Activated T-helper 1 cell treated with anti-CD3 and anti-CD28 coated beads, Interleukin-2, amount 50 U/mL, for 16 hours (primary cell): Measurements from ENCODE around the gene HOXB4.

Experiments
- DNase-seq, 2 donors: peaks; one replicate each; pipeline ENCODE4 v3.0.0-alpha.2; 2020; ENCODE audit warnings: low read depth in 1 of 2, low spot score in 1 of 2

The HOXB4 gene

DNA sequence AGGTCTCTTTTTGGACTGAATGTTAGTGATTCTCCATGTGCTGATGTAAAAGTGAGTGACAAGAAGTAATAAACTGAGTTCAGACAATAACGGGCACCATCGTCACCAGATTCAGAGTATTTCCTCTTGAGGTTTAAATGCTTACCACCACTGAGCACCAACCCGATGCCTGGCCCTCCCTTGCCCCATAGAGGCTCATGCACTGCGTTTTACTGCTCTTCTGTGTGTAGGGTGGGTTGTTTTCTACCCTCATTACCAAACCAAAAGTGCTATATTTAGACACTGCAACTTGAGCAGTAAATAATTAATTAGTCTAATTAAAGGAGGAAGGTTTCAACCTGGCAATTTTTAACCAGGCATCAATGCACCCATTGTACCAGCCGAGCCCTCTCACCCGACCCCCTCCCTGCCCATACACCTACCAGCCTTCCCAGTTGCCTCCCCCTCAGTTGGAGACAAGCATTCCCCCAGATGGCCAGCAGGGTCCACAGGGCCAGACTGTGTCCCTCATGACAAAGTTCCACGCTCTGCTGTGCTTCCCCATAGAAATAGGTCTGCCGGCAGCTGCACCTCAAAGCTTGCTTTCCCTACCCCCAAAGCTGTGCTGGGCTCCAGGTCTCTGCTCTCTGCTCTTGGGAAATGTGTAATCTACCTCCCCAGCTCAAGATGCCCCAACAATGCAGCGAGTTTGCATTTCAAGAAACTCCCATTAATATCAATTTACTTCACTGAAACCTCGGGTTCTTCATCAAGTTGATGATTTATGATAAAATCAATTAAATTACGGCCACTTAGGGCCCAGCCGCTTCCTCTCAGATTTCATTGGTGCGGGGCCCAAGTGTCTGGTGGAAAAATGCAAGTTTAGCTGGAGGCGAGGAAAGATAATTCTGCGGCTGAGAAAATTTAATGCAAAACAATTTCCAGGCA lies 16.0 kb downstream of the HOXB4 start:
- no peak for DNase-seq

DNA sequence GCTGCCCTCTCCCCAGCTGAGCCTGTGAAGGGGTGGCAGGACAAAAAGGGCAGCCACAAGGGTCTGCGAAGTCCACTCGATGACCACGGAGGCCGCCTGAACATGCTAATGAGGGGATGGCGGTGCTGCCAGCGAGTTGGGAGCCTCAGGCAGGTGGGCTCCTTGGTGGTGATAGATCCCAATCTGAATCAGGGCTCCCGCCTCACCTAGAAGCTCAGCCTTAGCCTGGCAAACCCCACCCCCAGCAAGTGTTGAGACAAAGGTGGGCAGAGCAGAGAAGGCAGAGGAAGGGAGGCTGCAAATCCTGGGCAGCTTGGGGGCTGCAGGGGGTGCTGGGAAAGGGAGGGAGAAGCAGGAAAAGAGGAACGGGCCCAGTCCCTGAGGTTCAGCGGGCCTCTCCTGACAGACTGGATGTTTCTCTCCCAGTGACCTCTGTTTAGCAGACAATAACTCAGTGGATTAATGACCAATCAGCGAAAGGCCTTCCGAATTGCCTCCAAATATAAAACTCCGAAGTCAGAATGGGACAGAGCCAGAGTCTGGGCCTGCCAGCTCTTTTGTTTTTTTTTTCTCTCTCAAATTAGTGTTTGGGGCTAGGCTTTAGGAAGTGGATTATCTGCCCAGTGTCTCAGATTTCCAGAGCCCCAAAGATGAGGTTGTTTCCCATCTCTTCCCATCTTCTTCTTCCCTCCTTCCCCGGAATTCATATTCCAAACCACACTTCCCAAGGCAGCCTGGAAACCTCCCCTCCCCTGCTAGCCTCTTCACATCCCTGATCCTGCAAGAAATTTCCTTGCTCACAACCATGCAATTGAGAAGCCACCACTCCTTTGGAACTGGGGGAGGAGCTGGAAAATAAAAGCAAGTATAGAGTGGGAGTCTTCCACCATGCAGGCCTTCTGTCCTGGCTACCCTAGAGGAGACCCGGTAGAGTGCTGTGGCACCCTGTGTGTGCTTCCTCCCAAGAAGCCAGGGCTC lies 18.0 kb downstream of the HOXB4 start:
- no peak for DNase-seq

DNA sequence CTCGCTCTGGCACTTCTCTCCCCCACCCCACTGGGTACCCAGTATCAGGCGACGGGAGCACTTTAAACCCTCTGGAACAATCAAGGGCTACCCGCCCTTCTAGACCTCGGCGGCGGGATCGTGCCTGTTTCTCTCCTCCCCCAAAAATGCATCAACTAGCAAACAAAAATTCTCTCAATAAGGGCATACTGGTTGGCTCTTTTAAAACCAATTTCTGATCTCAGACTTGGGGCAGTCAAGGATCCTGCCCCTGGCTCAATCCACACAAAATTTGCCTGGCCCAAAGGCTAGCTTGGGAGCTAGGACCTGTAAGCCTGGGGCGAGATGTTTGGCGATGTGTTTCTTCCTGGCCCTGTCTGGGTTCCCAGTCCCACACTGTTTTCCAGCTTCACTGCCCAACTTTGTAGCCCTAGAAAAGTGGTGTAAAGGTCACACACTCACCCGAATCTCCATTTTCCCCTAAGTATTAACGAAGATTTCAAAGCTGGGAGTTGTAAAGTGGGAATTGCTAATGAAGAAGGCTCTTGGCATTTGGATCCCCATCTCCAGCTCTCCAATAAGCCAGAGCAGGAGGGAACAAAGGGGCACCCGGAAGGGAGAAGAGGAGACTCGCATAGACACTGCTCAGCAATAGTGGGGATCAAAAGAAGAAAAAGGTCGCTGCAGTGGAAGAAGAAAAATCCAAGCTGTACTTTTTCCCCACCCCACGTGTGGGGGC lies 18.9 kb downstream of the HOXB4 start:
- DNase-seq, result no peak

DNA sequence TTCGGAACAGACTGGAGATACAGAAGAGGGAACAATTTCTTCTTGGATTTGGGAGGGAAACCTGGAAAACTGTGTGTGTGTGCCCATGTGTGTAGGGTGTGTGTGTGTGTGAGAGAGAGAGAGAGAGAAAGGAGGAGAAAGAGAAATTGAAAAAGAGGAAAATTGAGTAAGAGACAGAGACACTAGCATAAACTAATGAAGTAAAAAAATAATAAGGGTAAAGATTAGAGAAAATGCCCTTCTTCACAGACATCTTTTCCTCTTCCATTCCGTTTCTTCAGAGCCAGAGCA lies 19.4 kb downstream of the HOXB4 start:
- DNase-seq, result no peak

DNA sequence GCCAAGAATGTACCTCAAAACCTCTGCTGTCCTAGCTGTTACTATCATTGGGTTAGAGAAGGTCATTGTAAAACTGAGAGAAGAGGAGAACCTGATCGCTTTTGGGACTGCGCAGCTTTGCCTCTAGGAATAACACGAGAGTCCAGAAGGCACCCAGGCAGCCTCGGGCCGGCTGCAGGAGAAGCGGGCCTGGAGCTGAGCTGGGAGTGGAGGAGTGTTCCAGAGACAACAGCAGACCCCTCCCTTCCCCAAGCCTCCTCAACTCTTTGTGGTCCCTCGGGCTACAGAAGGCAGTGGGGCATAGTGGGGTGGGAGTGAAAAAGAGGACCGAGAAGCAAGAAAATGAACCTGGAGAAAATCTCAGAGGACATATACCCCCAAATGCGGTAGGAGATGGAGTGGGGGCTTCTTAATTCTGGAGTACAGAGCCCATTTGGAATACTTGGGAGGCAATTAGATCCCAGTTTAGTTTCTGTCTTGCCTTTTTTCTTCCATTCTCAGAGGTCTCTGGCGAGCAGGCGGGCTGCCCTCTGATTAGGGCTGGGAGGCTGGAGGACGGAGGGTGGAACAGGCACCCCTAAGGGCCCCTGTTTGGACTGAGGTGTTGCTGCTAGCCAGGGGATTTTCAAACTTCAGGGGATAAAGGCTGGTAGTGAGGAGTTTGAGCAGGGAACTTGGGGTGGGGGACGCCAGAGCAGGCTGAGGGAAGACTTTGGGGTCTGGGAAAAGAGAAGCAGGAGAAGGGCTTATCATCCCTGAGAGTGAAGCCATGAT lies 19.9 kb downstream of the HOXB4 start:
- no peak for DNase-seq

DNA sequence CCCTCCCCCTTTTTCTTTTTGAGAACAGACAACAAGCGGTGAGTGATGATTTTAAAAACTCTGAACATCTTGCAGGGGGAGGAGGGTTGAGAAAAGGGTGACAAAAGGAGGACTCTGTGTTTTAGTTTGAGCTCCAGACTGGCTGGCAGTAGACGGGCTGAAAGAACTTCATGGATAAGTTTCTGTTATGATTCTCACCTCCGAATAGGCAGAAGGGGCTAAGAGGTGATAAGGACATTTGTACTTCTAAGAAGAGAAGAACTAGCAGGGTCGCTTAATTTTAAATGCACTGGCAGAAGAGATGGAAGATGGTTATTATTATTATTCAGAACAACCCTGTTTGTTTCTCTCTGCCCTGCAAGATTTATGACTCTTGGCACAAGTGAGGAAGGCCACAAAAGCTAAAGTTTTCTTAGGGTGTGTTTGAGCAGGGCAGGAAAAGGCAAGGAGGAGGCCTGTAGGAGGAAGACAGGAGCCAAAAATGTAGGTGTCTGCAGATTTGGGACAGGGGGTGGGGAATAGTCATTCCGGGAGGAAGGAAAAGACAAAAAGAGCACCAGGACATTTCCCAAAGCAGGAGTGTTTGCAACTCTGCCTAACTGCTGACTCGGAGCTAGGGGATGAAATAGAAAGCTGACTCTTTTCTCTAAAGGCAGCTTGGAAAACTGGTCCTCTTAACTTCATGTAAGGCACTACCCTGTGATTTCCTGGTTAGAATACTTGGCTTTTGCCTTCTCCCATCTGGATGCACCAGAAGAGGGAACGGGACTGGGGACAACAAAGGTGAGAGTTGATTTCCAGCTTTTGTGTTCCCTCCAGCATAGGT lies 21.4 kb downstream of the HOXB4 start:
- DNase-seq, result no peak

DNA sequence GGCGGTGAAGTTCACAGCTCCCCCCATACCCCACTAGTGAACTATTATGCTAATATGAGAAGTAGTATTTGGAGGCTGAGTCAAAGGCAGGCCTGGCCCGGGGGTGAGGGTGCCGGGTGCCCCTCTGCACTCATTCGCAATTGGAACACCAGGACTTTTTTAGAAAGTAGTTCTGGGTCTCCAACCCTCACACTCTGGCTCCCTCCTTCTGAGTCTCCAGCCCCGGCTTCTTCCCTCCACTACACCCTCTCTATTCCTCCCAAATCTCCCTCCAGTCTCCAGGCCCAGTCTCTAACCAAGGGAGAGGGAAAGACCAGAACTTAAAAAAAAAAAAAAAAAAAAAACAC lies 21.9 kb downstream of the HOXB4 start:
- DNase-seq, result no peak

DNA sequence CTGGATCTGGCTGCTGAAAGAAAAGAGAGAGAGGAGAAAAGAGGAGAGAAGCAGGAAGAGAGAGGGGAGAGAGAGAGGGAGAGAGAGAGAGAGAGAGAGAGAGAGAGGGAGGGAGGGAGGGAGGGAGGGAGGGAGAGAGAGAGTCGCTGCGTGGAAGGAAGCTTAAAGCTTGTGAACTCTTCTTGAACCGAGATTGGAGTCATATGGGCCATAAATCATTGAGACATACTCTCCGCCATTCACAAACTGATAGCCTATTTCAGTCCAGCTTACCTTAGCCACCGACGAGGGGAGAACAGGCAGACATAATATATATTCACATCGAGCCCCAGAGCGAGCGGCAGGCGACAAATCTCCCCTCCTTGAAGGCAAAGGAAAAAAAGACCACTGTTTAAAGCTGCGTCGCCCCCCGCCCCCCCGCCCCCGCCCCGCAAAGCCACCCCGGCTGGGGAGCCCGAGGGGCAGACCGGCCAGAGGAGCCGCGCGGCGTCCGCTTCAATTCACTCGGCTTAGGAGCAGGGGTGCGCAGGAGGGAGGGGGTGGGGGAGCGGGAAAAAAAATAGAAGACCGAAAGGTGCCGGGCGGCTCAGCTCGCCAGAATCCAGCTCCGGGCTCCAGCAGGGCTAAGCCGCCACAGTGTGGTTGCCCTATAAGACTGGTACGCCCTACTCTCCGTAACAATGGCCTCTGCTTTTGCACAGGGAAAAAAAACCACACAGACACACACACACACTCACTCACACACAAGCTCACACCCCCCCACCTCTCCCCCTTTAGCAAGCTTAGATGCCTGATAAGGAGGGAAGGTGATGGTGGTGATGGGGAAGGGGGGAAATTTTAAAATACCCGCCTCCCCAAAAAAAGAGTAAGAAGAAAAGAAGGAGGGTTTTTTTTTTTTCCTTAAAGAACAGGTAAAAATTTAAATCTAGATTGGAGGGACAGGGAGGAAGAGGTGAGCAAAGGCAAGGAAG lies 22.6 kb downstream of the HOXB4 start:
- DNase-seq, result no peak

DNA sequence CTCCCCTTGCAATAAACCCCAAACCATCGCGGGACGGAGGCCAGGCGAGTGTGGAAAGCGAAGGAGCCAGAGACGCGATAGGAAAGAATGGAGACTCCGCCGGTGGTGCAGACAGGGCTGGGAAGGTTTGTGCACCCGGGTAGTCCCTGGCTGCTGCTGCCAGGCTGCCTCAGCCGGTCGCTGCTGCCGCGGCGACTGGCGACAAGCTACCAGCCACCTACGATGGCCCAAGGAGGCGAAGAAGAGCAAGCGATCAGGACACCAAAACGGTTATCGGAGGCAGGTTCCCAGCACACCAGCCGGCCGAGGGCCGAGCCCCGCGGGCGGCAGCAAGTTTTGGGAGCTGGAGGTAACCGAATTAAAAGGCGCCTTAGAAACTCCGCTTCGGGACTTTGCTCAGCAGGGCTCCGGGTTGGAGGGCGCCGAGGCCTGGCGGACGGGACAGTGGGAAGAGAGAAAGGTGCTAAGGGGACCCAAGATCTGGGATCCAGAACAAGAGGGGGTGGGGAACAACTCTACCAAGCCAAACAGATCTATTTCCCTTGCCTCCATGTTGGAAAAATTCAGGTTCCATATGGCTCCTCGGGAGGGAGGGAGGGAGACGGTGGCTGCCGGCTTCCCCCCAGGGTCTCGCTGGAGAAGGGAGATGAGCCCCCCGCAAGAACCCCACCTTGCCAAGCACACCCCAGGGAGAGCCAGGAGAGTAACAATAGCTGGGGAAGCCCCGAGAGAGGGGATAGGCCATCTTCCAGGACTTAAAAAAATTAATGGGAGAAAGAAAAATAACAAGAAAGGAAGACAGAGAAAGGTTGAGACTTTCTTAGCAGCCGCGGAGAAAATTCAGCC lies 23.5 kb downstream of the HOXB4 start:
- no peak for DNase-seq

DNA sequence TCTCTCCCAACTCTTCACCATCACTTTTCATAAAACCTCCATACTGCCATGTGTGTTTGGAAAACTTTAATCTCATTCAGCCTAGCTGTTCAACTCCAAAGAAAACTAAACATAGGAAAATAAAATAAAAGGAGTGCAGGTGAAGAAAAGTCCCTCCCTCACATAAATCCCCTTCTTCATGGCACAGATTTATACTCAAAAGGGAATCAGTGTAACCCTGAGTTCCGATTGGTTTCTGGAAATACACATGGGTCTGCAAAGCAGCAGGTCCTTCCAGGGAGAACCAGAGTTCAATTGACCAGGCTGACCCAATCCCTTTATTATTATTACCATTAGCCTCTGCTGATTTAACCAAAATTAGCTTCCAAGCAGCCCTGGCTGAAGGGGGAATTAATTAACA lies 24.3 kb downstream of the HOXB4 start:
- DNase-seq, result no peak

DNA sequence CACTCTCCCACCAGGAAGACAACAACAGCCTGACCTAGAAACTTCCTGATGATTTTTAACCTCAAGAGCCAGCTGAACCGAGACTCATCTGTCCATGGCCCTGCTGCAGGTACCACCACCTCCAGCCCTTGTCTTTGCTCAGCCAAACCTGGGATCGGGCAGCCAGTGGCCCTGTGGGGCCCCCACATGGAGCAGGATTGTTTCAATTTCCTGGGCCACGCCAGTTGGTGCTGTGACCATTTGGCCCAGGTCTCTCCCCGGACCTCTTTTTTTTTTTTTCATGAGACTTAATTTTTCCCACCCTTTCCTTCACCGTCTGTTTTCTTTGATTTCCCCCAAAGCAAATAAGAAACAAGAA lies 25.0 kb downstream of the HOXB4 start:
- no peak for DNase-seq

DNA sequence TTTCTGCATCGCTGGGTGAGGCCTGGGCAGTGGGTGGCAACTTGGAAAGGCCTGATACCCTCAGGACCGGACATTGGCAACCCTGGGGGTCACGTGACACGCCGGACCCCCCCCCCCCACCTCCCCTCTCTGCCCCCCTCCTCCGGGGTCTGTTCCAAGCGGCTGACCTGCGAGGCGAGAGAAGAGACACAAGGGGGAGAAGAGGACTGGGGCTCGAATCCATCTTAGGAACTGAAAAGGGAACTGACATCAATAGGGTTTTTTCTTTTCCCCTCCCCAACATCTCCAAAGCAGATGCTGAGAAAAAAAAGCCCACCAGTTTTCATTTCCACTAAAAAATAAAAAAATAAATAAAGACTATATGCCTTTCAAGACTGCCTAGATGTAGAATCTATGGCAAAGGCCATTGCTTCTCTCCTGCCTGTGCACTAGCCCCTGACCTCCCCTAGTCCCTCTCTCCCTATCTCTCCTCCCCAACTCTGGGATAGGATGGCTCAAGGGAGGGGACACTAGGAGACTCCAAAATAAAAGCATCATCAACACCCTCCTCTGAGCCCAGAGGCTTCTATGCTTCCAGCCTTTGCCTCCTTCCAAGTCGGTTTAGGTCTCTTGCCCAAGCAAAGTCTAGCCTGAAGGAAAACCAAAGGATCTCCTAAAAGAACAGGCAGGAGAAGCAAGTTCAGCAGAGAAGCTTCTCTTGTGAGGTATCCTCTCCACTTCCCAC lies 25.5 kb downstream of the HOXB4 start:
- DNase-seq, result no peak

DNA sequence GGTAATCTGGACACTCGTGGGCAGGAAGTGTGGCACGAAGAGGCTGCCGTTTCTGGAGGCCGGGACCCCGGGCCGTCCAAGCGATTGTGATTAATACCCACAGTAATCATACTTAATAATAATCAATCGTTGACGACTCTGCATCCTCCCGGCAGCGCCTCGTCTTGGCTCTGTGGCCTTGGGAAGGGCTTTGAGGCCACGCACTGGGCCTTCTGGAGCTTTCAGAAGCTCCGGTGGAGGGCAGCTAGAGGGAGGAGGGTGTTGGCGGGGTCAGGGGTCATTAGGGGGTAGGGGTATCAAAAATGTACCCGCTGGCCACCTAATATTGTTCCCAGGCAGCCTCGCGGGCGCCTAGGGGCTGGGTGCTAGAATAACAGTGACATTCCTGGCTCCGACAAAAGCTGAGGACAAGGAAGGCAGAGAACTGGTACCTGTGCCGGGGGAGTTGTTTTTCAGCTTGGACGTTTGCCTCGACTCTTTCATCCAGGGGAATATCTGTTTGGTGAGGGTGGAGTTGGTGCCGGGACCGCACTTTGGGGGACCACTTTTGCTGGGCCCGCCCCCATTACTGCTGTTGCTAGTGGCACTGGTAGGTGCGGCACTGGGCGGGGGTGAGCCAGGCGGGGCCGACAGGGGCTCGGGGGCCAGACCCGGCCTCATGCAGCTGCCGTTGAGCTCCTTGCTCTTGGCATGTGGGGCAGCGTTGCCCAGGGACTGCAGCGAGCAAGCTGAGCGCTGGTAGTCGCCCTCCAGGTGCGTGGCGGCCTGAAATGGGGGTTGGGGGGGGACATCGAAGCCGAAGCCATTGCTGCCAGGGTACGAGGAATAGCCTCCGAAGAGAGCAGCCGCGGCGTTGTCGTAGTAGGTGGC lies 26.3 kb downstream of the HOXB4 start:
- no peak for DNase-seq

DNA sequence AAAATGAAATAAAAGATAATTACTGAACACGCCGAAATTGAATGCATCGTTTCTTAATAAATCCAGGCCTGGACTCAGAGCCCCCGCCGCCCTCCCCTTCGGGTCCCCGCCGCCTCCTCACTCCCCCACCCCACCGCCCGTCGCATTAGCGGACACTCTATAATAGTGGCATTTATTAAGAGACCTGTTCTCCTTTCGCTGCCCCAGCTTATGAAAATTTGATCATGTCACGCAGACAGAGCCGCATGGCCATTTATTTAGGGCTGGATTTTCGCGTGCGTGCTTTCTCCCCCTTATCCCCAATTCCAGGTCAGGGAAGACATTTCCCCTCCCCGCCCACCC lies 27.0 kb downstream of the HOXB4 start:
- DNase-seq, result no peak

DNA sequence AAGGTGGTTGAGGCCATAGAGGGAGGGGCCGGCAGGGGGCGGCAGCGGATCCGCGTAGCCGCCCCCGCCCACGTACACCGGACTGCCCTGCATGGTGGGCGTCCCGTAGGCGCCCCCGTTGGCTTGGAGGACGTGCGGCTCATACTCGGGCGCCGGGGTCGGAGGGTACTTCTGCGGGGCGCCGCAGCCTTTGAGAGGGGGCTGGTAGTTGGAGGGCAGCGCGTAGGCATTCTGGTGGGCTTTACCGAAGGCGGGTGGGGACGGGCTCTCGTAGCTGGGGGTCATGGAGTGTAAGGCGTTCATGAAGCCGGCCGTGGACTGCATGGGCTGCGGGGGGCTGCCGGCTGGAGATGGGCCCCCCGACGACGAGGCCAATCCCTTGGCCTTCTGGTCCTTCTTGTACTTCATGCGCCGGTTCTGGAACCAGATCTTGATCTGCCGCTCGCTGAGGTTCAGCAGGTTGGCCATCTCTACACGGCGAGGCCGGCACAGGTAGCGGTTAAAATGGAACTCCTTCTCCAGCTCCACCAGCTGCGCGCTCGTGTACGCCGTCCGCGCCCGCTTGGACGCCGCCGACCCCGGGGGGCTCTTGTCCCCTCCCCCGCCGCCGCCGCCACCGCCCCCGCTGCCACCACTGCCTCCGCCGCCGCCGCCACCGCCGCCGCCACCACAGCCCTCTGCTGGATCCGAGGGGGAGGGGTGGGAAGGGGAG lies 27.5 kb downstream of the HOXB4 start:
- no peak for DNase-seq

DNA sequence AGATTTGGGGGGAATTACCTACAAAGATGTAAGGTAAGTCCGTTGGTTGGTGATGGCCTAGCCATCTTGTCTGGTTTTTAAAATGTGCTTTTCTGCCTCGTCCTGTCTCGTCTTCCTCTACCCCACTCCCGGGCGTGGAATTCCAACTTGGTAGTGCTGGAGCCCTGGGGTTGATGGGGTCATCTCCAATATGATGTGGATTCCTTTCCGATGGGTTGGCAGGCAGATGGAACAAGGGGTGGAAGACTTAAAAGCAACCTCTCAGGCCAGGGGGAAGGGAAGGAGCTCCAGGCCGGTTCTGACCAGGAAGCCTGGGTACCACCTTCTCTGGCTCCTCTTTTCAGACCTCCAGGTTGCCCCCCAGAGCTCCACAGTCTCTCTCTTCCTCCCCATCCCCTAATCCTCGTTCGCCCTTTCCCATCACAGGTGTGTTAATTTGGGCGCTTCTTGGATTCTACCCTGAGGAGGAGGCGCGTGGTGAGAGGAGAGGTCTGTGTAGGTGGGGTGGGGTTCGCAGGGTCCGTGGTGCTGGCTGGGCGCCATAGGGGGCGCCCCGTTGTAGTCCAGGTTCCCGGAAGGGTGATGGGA lies 28.1 kb downstream of the HOXB4 start:
- DNase-seq, result no peak
